ENCODE measurements around the gene FGF1.

- no peak for TF ChIP-seq CTCF (conservative IDR thresholded peaks at IDR 0.05; ENCODE audit: low read length)
- TF ChIP-seq EZH2phosphoT487 (IDR thresholded peaks at IDR 0.05; ENCODE audit: borderline replicate concordance), result no peak
Observed at GRCh38 chr5:142561486-142562097, 124.3 kb downstream of the FGF1 start.

Data from Loucy (cell line).